ENCODE measurements around the gene ZNF800. TPM values are rescaled to one million over a fixed set of nuclear protein-coding genes. Genes with fewer than 3 reads are reported as not detected.

ZNF800 gene
- total RNA-seq, 1 experiment from 2014 or later, result 48.8 TPM

DNA sequence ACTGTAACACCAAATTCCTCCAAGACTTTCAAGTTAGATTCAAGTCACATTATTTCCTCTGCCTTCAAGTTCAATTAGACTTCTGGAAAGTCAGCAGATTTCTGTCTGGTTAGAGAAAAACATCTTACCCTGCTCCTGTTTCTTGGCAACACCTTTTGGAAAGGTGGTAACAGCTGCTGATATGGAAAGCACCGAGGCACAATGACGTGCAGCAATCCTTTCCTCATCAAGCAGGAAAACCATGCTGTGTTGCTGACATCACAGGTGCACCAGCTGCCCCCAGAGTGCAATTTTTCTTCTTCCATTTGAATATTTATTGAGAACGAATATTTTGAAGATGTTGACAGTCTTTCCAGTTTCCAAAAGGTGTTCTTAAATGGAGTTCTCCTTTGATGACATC, 41.9 kb downstream of the ZNF800 start:
- Histone ChIP-seq H3K27me3 (ENCODE audit: low read length) (no peaks in the 10 kb centered on the region), H3K36me3 (ENCODE audit: insufficient read depth, low read length) (peaks cover 23% of the 10 kb centered on the region), H3K27ac (ENCODE audit: low read length) (no peak overlapping the region), H3K4me1 (ENCODE audit: low read length) (peaks cover 24% of the 10 kb centered on the region), H3K79me2 (ENCODE audit: low read length) (no peaks in the 10 kb centered on the region), H3K4me2 (ENCODE audit: low read depth, low read length, poor library complexity, severe bottlenecking) (no peak overlapping the region), H4K20me1 (ENCODE audit: insufficient read depth, low read depth, low read length) (peaks cover 17% of the 10 kb centered on the region), H3K9ac (ENCODE audit: low read length) (no peak overlapping the region), H3K9me3 (ENCODE audit: low read length) (no peaks in the 10 kb centered on the region), H2AFZ (ENCODE audit: low read length) (no peak overlapping the region), H3K9me2 (replicated peaks; ENCODE audit: insufficient read depth, low read length) (no peaks in the 10 kb centered on the region), H3K4me3 (ENCODE audit: low read length) (no peak overlapping the region)
- no peak for DNase-seq

DNA sequence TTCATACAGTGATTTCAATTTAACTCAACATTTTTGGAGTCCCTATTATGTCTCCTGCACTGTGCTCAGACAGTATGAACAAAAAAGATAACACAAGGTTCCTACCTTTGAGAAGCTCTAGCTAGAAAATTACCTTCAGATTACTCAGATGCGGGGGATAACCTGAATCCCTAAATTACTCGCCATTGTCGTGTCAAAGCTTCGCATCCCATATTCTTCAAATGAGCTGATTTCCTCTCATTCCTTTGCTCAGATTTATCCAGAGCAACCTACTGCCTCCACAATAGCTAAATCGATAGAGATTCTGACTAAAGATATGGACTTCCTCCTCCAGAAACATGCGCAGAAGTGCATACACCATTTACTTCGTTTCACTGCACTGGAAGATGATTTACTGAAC, 42.6 kb downstream of the ZNF800 start:
- no peak overlapping the region for H3K4me3 ChIP-seq (ENCODE audit: low read length)
- no peaks in the 10 kb centered on the region for H3K27me3 ChIP-seq (ENCODE audit: low read length)
- H3K9ac ChIP-seq (ENCODE audit: low read length), result no peak overlapping the region
- H3K4me1 ChIP-seq (ENCODE audit: low read length), result peaks cover 24% of the 10 kb centered on the region
- no peak for DNase-seq
- H3K36me3 ChIP-seq (ENCODE audit: insufficient read depth, low read length), result peaks cover 23% of the 10 kb centered on the region
- H3K9me2 ChIP-seq (replicated peaks; ENCODE audit: insufficient read depth, low read length), result no peaks in the 10 kb centered on the region
- no peaks in the 10 kb centered on the region for H3K79me2 ChIP-seq (ENCODE audit: low read length)
- H4K20me1 ChIP-seq (ENCODE audit: insufficient read depth, low read depth, low read length), result peaks cover 17% of the 10 kb centered on the region
- no peak overlapping the region for H3K4me2 ChIP-seq (ENCODE audit: low read depth, low read length, poor library complexity, severe bottlenecking)
- H3K9me3 ChIP-seq (ENCODE audit: low read length), result no peaks in the 10 kb centered on the region
- H3K27ac ChIP-seq (ENCODE audit: low read length), result no peak overlapping the region
- H2AFZ ChIP-seq (ENCODE audit: low read length), result no peak overlapping the region

DNA sequence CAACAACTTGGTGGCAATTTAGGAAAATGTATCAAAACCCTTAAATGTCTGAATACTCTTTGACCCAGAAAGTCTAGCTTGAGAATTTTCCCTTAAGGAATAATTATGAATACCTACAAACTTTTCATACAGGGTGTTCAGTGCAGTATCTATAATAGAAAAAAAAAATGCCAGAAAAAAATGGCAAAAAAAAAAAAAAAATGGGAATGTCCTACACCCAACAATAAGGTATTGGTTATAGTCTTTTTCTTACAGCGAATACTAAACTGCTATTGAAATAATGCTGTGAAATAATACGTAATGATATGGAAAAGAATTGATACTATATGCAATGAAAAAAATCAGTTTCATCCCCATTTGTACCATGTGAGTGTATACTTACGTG, 44.3 kb downstream of the ZNF800 start:
- peak overlapping the region; percentile 63 for H3K4me2 ChIP-seq (ENCODE audit: low read depth, low read length, poor library complexity, severe bottlenecking)
- H3K4me3 ChIP-seq (ENCODE audit: low read length), result peak overlapping the region; percentile 46

DNA sequence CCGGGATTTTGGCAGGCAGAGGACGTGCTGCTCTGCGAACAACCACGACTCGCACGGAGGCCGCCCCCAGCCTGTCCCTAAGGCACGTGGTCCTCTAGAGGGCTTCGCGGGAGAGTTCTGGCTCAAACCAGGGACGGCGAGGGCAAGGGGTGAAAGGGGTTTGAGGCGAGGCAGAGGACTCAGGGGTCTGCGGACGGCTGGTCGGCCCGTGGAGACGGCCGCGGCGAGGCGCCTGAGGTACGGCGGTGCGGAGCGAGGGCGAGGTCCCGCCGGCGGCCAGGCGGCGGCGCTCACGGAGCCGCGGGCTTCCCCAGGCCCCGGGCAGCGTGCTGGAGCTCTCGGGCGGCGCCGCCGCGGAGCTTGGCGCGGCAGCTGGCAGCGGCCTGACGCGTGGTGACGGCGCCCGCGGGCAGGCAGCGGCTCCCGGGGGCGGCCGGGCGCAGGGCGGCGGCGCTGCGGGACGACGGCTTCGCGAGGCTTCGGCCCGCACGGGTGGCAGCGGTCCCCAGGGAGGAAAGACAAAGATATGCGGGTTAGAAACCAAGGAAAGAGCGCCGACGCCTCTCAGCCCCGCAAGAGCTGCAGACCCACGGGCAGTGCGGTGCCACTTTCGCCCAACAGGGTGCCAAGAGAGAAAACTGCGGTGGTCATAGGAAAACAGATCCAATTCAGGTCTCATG, 44.8 kb downstream of the ZNF800 start:
- H3K79me2 ChIP-seq (ENCODE audit: low read length), result no peaks in the 10 kb centered on the region
- H3K4me3 ChIP-seq (ENCODE audit: low read length), result peak overlapping the region; percentile 46
- DNase-seq, result peak; percentile 83
- H3K4me1 ChIP-seq (ENCODE audit: low read length), result peaks cover 24% of the 10 kb centered on the region
- no peaks in the 10 kb centered on the region for H3K9me2 ChIP-seq (replicated peaks; ENCODE audit: insufficient read depth, low read length)
- H3K36me3 ChIP-seq (ENCODE audit: insufficient read depth, low read length), result peaks cover 9% of the 10 kb centered on the region; the same call in 1 of the 2 replicates
- peak overlapping the region; percentile 63 for H3K4me2 ChIP-seq (ENCODE audit: low read depth, low read length, poor library complexity, severe bottlenecking)
- no peaks in the 10 kb centered on the region for H3K27me3 ChIP-seq (ENCODE audit: low read length)
- H3K9me3 ChIP-seq (ENCODE audit: low read length), result no peaks in the 10 kb centered on the region
- peaks cover 17% of the 10 kb centered on the region for H4K20me1 ChIP-seq (ENCODE audit: insufficient read depth, low read depth, low read length)
- H3K9ac ChIP-seq (ENCODE audit: low read length), result peak overlapping the region; percentile 46; the same call in 1 of the 2 replicates
- H3K27ac ChIP-seq (ENCODE audit: low read length), result no peak overlapping the region
- no peak overlapping the region for H2AFZ ChIP-seq (ENCODE audit: low read length)

More for the DNA sequence above, 44.3 kb downstream of the ZNF800 start:
- Histone ChIP-seq H3K79me2 (ENCODE audit: low read length) (no peaks in the 10 kb centered on the region), H3K4me1 (ENCODE audit: low read length) (peaks cover 24% of the 10 kb centered on the region), H4K20me1 (ENCODE audit: insufficient read depth, low read depth, low read length) (peaks cover 17% of the 10 kb centered on the region), H3K9ac (ENCODE audit: low read length) (peak overlapping the region; percentile 46; the same call in 1 of the 2 replicates), H3K36me3 (ENCODE audit: insufficient read depth, low read length) (peaks cover 15% of the 10 kb centered on the region), H3K9me2 (replicated peaks; ENCODE audit: insufficient read depth, low read length) (no peaks in the 10 kb centered on the region), H3K27me3 (ENCODE audit: low read length) (no peaks in the 10 kb centered on the region), H2AFZ (ENCODE audit: low read length) (no peak overlapping the region), H3K27ac (ENCODE audit: low read length) (no peak overlapping the region), H3K9me3 (ENCODE audit: low read length) (no peaks in the 10 kb centered on the region)
- DNase-seq, result no peak

DNA sequence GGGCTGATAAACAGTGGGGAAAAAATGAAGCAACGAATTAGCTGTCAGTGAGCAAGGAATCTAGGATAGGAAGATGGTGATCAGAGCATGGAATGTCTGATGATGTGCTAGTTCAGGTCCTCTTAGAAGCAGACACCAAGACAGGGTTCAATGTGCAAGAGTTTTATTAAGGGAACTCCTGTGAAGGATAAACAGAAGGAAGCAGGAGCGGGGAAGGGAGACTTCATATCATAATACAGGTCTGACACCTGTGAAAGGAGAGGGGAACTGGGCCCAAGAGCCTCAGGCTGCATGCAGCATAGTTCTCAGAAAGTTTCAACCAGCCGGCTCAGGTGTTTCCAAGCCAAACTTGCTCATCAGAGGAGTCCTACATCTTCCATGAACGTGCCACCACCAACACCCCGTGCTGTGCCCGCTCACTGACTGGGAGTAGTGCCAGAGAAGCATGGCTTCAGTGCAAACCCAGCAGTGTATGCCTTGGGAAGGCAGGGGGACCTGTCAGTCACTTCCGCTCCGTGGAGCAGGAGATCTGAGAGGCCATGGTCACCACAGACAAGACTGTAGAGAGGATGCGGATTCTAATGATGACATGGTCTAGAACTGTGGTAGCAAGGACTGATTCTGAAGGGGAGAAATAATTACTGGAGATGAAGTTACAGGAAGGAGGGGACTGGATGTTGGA, 45.8 kb downstream of the ZNF800 start:
- no peaks in the 10 kb centered on the region for H3K27me3 ChIP-seq (ENCODE audit: low read length)
- DNase-seq, result no peak
- H3K4me1 ChIP-seq (ENCODE audit: low read length), result peaks cover 14% of the 10 kb centered on the region

DNA sequence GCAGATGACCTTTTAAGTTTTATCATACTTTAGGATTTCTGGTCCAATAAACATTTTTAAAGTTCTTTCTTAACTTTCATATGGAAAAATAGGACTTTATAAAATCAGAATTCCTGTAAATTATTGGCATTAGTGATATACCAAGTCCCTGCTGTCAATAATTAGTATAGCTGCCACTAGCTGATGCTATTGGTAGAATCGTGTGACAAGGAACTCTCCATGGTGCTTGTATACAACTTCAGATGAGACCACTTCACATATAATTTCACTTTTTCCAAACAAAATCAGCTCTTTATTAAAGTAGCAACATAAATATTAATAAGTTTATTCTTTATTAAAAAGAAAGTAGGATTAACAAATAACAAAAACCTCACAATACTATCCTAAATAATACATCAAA, 49.9 kb downstream of the ZNF800 start:
- Histone ChIP-seq H3K9ac (ENCODE audit: low read length) (no peak overlapping the region), H3K4me1 (ENCODE audit: low read length) (no peaks in the 10 kb centered on the region), H3K79me2 (ENCODE audit: low read length) (no peaks in the 10 kb centered on the region), H4K20me1 (ENCODE audit: insufficient read depth, low read depth, low read length) (no peaks in the 10 kb centered on the region), H3K4me2 (ENCODE audit: low read depth, low read length, poor library complexity, severe bottlenecking) (no peak overlapping the region), H3K9me2 (replicated peaks; ENCODE audit: insufficient read depth, low read length) (no peaks in the 10 kb centered on the region), H3K4me3 (ENCODE audit: low read length) (no peak overlapping the region), H3K27me3 (ENCODE audit: low read length) (no peaks in the 10 kb centered on the region), H3K36me3 (ENCODE audit: insufficient read depth, low read length) (no peaks in the 10 kb centered on the region), H3K27ac (ENCODE audit: low read length) (no peak overlapping the region), H3K9me3 (ENCODE audit: low read length) (no peaks in the 10 kb centered on the region), H2AFZ (ENCODE audit: low read length) (no peak overlapping the region)
- no peak for DNase-seq

More for the DNA sequence above, 45.8 kb downstream of the ZNF800 start:
- Histone ChIP-seq H3K9me2 (replicated peaks; ENCODE audit: insufficient read depth, low read length) (no peaks in the 10 kb centered on the region), H3K4me2 (ENCODE audit: low read depth, low read length, poor library complexity, severe bottlenecking) (no peak overlapping the region), H3K9ac (ENCODE audit: low read length) (no peak overlapping the region), H3K9me3 (ENCODE audit: low read length) (no peaks in the 10 kb centered on the region), H3K79me2 (ENCODE audit: low read length) (no peaks in the 10 kb centered on the region), H4K20me1 (ENCODE audit: insufficient read depth, low read depth, low read length) (peaks cover 16% of the 10 kb centered on the region), H2AFZ (ENCODE audit: low read length) (no peak overlapping the region), H3K4me3 (ENCODE audit: low read length) (no peak overlapping the region), H3K36me3 (ENCODE audit: insufficient read depth, low read length) (peaks cover 6% of the 10 kb centered on the region; the same call in 1 of the 2 replicates), H3K27ac (ENCODE audit: low read length) (no peak overlapping the region)

DNA sequence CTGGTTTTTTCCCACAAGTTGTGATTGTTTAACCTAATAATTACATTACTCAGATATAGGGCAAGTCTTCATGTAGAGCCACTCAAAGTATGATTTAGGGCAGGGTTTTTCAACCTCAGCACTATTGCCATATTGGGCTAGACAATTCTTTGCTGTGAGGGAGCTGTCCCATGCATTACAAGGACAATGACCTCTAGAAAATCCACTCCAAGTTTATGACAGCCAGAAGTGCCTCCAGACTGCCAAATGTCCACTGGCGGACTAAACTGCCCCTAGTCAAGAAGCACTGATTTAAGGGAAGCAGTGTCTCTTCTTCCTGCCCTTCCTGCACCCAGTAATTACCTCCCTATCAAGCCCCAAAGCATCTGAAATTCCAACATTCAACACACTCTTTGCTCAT, 54.4 kb downstream of the ZNF800 start:
- Histone ChIP-seq H3K4me2 (ENCODE audit: low read depth, low read length, poor library complexity, severe bottlenecking) (no peak overlapping the region), H3K4me1 (ENCODE audit: low read length) (peaks cover 17% of the 10 kb centered on the region), H2AFZ (ENCODE audit: low read length) (no peak overlapping the region)

DNA sequence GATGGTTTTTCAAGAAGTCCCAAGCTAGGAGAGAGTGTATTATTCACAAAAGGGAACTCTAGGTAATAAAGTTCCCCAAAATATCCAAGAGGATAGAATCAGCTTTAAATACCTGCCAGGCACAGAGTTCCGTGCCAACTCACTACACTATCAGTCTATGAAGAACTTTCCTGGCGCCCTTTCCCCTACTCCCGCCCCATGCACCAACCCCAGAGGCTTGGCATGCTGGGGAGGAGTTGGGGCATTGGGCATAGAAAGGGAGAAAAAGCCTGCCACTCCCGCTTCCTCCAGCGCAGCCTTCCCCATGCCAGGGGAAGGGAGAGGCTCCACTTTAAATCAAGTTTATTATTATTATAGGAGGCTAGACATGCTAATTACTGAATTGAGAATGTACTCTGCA, 54.9 kb downstream of the ZNF800 start:
- Histone ChIP-seq H3K9me2 (replicated peaks; ENCODE audit: insufficient read depth, low read length) (no peaks in the 10 kb centered on the region), H3K4me3 (ENCODE audit: low read length) (no peak overlapping the region), H3K9me3 (ENCODE audit: low read length) (no peaks in the 10 kb centered on the region), H3K4me1 (ENCODE audit: low read length) (peaks cover 17% of the 10 kb centered on the region), H3K4me2 (ENCODE audit: low read depth, low read length, poor library complexity, severe bottlenecking) (no peak overlapping the region), H2AFZ (ENCODE audit: low read length) (no peak overlapping the region), H3K27me3 (ENCODE audit: low read length) (no peaks in the 10 kb centered on the region), H3K36me3 (ENCODE audit: insufficient read depth, low read length) (no peaks in the 10 kb centered on the region), H3K27ac (ENCODE audit: low read length) (no peak overlapping the region), H4K20me1 (ENCODE audit: insufficient read depth, low read depth, low read length) (no peaks in the 10 kb centered on the region), H3K9ac (ENCODE audit: low read length) (no peak overlapping the region), H3K79me2 (ENCODE audit: low read length) (no peaks in the 10 kb centered on the region)
- no peak for DNase-seq

More for the DNA sequence above, 54.4 kb downstream of the ZNF800 start:
- H3K9me2 ChIP-seq (replicated peaks; ENCODE audit: insufficient read depth, low read length), result no peaks in the 10 kb centered on the region
- H3K27me3 ChIP-seq (ENCODE audit: low read length), result no peaks in the 10 kb centered on the region
- no peak overlapping the region for H3K4me3 ChIP-seq (ENCODE audit: low read length)
- H3K27ac ChIP-seq (ENCODE audit: low read length), result no peak overlapping the region
- H3K79me2 ChIP-seq (ENCODE audit: low read length), result no peaks in the 10 kb centered on the region
- H3K9me3 ChIP-seq (ENCODE audit: low read length), result no peaks in the 10 kb centered on the region
- no peak overlapping the region for H3K9ac ChIP-seq (ENCODE audit: low read length)
- H4K20me1 ChIP-seq (ENCODE audit: insufficient read depth, low read depth, low read length), result no peaks in the 10 kb centered on the region
- H3K36me3 ChIP-seq (ENCODE audit: insufficient read depth, low read length), result no peaks in the 10 kb centered on the region
- no peak for DNase-seq

Measured in Karpas-422 (cell line).